ENCODE data around the gene ZNF605.
"Not testable (repeated sequence)": the region's sequence is repeated elsewhere in the genome, so short reads cannot be mapped to it uniquely, and the experiment has no call there.

ZNF605 gene

DNA sequence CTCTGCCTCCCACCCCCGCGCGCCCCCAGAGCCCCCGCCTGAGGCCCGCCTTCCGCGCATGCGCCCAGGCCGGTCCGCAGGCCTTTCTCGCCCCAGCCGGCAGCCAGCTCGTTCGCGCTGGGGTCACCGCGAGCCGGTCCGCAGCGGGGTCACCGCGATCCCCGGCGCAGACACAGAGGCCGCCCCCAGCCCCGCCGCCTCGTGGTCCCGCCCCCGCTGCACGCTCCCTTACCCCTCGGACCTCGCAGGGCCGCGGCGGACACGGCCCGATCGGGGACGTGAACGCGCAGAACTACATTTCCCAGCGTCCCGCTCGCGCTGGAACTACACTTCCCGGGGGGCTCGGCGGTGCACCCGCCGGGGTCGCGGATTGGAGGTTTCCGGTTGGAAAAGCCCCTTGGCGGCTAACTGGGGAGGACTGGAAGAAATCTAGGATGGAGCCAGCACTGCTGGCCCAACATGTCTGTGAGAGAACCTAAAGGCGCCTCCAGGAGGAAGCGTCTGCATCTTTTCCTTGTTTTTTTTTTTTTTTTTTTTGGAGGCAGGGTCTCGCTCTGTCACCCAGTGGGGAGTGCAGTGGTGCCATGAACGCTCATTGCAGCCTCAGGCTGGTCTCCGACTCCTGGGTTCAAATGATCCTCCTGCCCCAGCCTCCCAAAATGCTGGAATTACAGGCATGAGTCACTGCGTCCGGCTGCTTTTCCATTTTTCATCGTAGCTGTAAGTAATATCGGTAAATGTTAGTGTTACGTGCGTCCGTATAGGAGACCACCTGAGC lies at the start of gene ZNF605:
TSS of gene ZNF605 (minus strand) at position 296 of the 778 bp plus-strand sequence. CDS start 10,671 bp downstream, outside the sequence.
- peak; percentile 69 for FAIRE-seq
- DNase-seq (ENCODE audit: insufficient read length, low spot score), result peak; percentile 94

- no peak for DNase-seq (ENCODE audit: insufficient read length, low spot score)
- no peak for FAIRE-seq
Observed at GRCh38 chr12:132998741-132999140, 42.6 kb upstream of the ZNF605 start.

DNA sequence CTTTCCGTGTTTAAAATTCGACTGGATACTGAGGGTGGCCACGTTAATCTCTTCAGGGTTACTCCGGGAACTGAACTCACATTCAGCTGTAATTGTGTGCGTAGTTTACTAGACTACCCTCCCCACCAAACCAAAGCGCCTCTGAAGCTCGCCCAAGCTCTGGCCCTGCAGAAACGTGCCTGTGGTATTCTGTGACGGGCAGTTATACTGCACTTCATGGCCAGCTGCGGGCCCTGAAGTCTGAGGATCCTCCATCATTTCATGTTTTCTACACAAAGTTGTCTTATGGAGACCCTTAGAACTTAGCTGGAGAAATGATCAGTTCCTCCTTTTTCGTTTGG lies 30.7 kb upstream of the ZNF605 start:
- DNase-seq (ENCODE audit: insufficient read length, low spot score) (no peak), FAIRE-seq (no peak)

DNA sequence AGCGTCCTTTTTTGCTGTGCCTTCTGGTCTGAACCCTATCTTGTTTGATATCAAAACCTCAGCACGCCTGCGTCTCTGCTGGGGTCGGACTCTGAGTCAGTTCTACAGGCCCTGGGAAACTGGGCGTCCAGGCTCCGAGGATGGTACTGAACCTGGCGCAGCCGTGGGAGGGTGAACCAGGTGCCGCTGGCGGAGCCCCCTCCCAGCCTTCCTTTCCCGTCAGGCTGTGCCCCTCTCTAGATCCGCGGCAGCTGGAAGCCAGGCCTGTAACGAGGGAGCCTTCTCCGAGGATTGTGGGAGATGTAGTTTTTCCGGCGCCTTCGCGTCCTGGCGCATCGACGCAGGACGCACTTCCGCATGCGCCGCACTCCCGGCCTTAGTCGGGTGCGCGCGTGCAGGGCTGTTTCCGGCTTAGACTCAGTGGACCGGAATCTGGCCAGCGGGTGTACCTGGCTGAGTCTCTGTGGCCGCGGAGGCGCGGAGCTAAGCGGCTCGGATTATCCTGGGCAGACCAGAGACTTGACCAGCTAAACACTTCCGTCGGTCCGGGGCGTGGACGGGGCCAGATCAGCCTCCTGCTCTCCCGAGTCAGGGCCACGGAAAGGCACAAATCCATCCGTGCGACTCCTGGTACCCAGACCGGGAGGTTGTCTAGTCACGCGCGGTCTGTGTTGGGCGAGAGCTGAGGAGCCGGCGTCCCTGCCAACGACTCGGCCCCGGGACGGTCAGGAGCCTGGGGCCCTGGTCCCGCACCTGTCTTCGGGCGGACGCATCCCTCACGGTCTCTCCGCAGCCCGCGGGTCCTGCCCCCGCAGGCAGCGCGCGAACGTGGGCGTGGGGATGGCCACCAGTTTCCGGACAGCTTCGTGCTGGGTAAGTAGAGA lies 30.1 kb upstream of the ZNF605 start, which contains the start of gene ZNF26:
TSS of gene ZNF26 (plus strand) at position 367 of the 884 bp plus-strand sequence. CDS start at position 841, 474 bp downstream.
- DNase-seq (ENCODE audit: insufficient read length, low spot score) (peak; percentile 89), FAIRE-seq (peak; percentile 94)

GRCh38 chr12:132976870-132977269 lies 20.8 kb upstream of the ZNF605 start:
- FAIRE-seq; DNase-seq (ENCODE audit: insufficient read length, low spot score): not testable (repeated sequence)

GRCh38 chr12:132972374-132972773 lies 16.3 kb upstream of the ZNF605 start:
- DNase-seq (ENCODE audit: insufficient read length, low spot score) (no peak), FAIRE-seq (no peak)

DNA sequence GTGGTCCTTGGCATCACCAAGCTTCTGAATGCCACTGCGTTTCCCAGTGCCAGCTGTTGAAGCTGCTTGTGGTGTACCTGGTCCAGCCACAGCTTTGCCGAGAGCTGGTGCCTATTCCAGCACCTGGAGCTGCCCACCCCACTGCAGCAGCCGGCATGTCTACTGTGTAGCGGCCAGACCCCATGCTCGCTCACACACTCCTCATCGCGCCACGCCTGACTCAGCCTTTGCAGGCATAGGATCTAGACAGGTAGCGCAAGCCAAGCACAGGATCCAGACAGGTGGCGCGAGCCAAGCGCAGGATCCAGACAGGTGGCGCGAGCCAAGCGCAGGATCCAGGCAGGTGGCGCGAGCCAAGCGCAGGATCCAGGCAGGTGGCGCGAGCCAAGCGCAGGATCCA lies 11.6 kb upstream of the ZNF605 start:
- FAIRE-seq (no peak), DNase-seq (ENCODE audit: insufficient read length, low spot score) (no peak)

DNA sequence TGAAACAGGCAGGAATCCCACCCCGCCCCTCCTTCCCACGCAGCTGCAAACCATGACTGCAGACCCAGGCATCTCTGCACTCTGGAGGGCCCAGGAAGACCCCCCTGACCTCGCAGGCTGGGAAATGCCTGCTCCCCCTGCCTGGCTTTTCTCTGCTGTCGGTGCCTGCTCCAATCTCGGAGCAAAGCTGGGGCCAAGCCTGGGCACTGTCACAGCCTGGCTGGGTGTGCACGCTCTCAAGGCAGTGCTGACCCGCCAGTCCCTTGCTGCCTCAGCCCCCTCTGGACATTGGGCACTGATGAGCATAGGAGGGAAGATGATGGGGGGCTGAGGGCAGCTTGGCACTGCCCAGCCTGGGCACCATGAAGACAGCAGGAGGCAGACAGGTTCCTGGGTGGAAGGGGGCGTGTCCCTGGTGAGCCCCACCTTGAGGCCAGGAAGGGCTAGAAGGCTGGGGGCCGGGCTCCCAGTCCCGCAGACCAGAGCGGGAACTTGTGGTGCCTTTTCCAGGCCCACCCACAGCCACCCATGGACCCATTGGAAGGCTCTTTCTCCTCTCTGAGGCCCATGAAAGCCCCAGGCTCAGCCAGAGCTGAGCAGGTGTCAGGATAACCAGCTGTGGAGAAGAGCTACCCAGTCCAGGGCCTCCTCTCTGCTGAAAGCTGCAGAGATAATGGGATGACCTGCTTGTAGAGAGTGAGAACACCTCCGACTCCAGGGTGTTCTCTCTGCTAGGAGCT lies 10.7 kb upstream of the ZNF605 start:
- no peak for FAIRE-seq

GRCh38 chr12:132965796-132966195 lies 9.7 kb upstream of the ZNF605 start:
- FAIRE-seq (no peak), DNase-seq (ENCODE audit: insufficient read length, low spot score) (no peak)

More for the DNA sequence above, 10.7 kb upstream of the ZNF605 start:
- no peak for DNase-seq (ENCODE audit: insufficient read length, low spot score)

DNA sequence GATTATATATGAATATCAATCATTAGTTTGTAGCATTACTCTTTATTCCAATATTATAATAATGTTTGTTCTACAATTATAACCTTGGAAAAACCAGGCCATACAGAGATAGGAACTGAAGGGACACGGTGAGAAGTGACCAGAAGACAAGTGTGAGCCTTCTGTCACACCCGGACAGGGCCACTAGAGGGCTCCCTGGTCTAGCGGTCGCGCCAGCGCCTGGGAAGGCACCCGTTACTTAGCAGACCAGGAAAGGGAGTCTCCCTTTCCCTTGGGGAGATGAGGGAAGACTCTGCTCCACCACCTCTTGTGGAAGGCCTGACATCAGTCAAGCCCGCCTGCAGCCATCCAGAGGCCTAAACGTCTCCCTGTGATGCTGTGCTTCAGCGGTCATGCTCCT lies 7.8 kb upstream of the ZNF605 start:
- FAIRE-seq; DNase-seq (ENCODE audit: insufficient read length, low spot score): not testable (repeated sequence)

DNA sequence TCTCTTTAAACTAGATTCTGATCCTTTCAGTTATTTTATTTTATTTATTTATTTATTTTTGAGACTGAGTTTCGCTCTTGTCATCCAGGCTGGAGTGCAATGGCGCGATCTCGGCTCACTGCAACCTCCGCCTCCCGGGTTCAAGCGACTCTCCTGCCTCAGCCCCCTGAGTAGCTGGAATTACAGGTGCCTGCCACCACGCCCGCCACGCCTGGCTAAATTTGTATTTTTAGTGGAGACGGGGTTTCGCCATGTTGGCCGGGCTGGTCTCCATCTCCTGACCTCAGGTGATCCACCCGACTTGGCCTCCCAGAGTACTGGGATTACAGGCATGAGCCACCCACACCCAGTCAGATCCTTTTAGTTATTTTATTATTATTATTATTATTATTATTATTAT lies 5.7 kb upstream of the ZNF605 start:
- DNase-seq (ENCODE audit: insufficient read length, low spot score); FAIRE-seq: not testable (repeated sequence)

DNA sequence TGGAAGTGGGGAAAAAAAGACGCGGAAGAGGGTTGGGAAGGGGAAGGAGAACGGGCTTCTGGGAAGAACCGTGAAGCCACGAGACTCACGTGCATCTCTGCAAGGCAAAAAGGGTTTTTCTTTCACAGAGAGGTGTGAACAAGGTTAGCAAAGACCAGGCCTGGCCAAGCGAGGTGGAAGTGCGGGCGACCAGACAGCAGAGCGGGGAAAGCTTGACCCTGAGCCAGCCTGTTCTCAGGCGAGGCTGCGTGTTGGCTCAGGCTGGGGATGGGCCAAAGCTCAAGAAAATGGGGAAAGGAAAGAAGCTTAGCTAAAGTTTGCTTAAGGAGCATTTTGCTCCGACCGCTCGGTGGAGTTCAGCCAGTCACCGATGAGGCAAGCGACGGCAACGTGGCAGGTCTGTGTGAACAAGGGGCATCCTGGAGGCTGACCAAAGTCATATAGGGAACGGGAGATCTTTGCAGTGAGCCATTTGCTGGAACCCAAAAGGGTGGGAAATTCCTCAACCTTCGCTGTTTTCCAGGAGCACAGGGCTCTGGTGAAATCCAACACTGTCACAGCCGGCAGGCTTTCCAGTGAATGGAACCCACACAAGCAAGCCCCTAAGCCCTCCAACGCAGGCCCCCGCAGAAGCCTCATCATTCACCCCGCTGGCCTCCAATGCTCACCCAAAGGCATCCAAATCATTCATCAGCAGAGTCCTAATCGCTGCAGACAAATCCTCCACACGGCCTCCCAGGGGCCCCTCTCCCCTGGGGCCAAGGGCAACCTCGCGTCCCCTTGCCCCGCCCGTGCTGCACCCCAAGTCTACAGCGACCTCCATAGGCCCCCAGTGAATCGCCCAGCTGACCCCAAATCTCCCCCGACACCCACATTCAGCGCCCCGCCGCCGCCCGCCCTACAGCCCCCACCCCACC lies 754 bp downstream of the ZNF605 start:
- FAIRE-seq (no peak), DNase-seq (ENCODE audit: insufficient read length, low spot score) (peak; percentile 54)

- no peak for DNase-seq (ENCODE audit: insufficient read length, low spot score)
- FAIRE-seq, result no peak
Observed at GRCh38 chr12:132954471-132955048, 1.5 kb downstream of the ZNF605 start.

DNA sequence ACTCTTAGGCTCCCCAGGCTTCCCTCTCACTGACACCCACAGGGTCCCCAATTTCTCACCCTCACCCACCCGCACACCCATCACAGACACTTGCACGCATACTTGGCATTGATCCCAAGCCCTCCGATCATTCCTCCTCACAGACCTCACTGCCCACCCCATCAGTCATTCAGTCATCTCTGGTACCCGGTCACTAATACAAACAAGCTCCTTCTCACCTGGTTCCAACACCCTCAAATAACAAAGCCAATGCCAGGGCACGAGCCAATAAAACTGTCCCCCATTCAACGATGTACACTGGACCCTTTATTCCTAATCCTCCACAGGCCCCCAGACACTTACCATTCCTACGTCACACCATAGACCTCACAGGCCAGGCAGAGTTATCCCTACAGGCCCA lies 2.3 kb downstream of the ZNF605 start:
- FAIRE-seq, result no peak
- no peak for DNase-seq (ENCODE audit: insufficient read length, low spot score)

- FAIRE-seq (no peak), DNase-seq (ENCODE audit: insufficient read length, low spot score) (no peak)
Observed at GRCh38 chr12:132953163-132953425, 3.0 kb downstream of the ZNF605 start.

DNA sequence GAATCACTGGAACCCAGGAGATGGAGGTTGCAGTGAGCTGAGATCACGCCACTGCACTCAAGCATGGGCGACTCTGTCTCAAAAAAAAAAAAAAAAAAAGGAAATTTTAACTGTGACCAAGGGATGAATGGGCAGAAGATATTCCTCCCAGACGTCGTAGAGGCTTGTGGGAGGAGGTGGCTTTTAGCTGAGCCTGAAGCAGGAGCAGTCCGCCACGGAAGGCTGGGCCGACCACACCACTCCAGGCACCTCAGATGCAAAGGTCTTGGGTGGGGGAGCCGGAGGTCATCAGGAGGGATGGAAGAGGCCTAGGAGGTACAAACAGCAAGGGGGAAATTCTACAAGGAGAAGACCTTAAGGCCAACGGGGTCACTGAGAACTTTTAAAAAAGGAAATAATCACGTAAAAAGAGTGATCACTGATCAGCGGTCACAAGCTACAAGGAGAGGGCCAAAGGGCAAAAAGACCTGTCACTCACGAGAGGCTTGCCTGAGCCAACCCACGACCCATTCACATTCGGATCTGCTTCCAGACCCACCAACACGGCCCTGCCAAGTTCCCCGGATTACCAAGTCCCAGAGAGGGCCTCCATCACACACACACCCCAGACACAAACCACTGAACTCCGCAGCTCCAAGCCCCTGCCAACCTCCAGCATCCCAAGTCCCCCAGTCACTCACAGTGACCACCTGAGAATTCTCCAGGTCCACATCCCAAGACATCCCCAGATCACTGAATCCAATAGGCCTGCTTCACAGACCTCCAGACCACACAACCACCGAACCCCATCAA lies 3.5 kb downstream of the ZNF605 start:
- DNase-seq (ENCODE audit: insufficient read length, low spot score), result no peak
- no peak for FAIRE-seq

- DNase-seq (ENCODE audit: insufficient read length, low spot score), result no peak
- FAIRE-seq, result no peak
Observed at GRCh38 chr12:132951649-132952048, 4.5 kb downstream of the ZNF605 start.

- FAIRE-seq, result no peak
- DNase-seq (ENCODE audit: insufficient read length, low spot score), result no peak
Observed at GRCh38 chr12:132950844-132951535, 5.1 kb downstream of the ZNF605 start.
